Measurements from ENCODE around the gene ALPP.
"Not testable (repeated sequence)": the region's sequence is repeated elsewhere in the genome, so short reads cannot be mapped to it uniquely, and the experiment has no call there.

Gene ALPP

GRCh38 chr2:232378735-232379151 lies at the start of gene ALPP:
Gene ALPP, plus strand, starts transcription at chr2:232378751. Its CDS starts 52 bp downstream, at chr2:232378803.
- DNase-seq (ENCODE audit: low read depth in 2 of 2) = not testable (repeated sequence)

GRCh38 chr2:232329716-232330067 lies 48.9 kb upstream of the ALPP start:
- DNase-seq (ENCODE audit: low read depth in 2 of 2) = no peak

- no peak for DNase-seq (ENCODE audit: low read depth in 2 of 2)
These were observed 48.2 kb upstream of the ALPP start for GRCh38 chr2:232330068-232330999.

- DNase-seq (ENCODE audit: low read depth in 2 of 2) = not testable (repeated sequence)
These were observed 47.5 kb upstream of the ALPP start for GRCh38 chr2:232331061-232331460.

- DNase-seq (ENCODE audit: low read depth in 2 of 2) = not testable (repeated sequence)
These were observed 46.9 kb upstream of the ALPP start for GRCh38 chr2:232331641-232332040.

GRCh38 chr2:232332244-232332939 lies 46.2 kb upstream of the ALPP start:
- DNase-seq (ENCODE audit: low read depth in 2 of 2) = not testable (repeated sequence)

- DNase-seq (ENCODE audit: low read depth in 2 of 2) = no peak
These were observed 45.7 kb upstream of the ALPP start for GRCh38 chr2:232332940-232333259.

- DNase-seq (ENCODE audit: low read depth in 2 of 2) = no peak
These were observed 45.0 kb upstream of the ALPP start for GRCh38 chr2:232333361-232334135.

GRCh38 chr2:232334136-232334884 lies 44.2 kb upstream of the ALPP start:
- not testable (repeated sequence) for DNase-seq (ENCODE audit: low read depth in 2 of 2)

- not testable (repeated sequence) for DNase-seq (ENCODE audit: low read depth in 2 of 2)
These were observed 43.7 kb upstream of the ALPP start for GRCh38 chr2:232334885-232335205.

- not testable (repeated sequence) for DNase-seq (ENCODE audit: low read depth in 2 of 2)
These were observed 43.2 kb upstream of the ALPP start for GRCh38 chr2:232335206-232335858.

GRCh38 chr2:232335859-232336215 lies 42.7 kb upstream of the ALPP start:
- DNase-seq (ENCODE audit: low read depth in 2 of 2) = no peak

- DNase-seq (ENCODE audit: low read depth in 2 of 2) = no peak
These were observed 42.3 kb upstream of the ALPP start for GRCh38 chr2:232336241-232336736.

- DNase-seq (ENCODE audit: low read depth in 2 of 2) = no peak
These were observed 41.4 kb upstream of the ALPP start for GRCh38 chr2:232336981-232337720.

GRCh38 chr2:232338094-232338758 lies 40.3 kb upstream of the ALPP start:
- DNase-seq (ENCODE audit: low read depth in 2 of 2) = not testable (repeated sequence)

GRCh38 chr2:232338759-232339106 lies 39.8 kb upstream of the ALPP start:
- no peak for DNase-seq (ENCODE audit: low read depth in 2 of 2)

- no peak for DNase-seq (ENCODE audit: low read depth in 2 of 2)
These were observed 39.1 kb upstream of the ALPP start for GRCh38 chr2:232339121-232340081.

GRCh38 chr2:232340171-232340935 lies 38.2 kb upstream of the ALPP start:
- no peak for DNase-seq (ENCODE audit: low read depth in 2 of 2)

All from stimulated activated CD8-positive, alpha-beta memory T cell treated with anti-CD3 and anti-CD28 coated beads, Interleukin-7, amount 100 ng/mL, for 4 hours (primary cell).